ENCODE measurements around the gene KRT40. TPM values are rescaled to one million over a fixed set of nuclear protein-coding genes. Genes with fewer than 3 reads are reported as not detected.

KRT40 gene
- total and polyA plus RNA-seq, 2 experiments from 2014 or later, result not detected

GRCh38 chr17:41003926-41004325 is 19.8 kb upstream of the KRT40 start (continued):
- no peak for TF ChIP-seq ZNF462 (CRISPR knock-in tag; IDR thresholded peaks at IDR 0.05)
- no peak for TF ChIP-seq ZNF114 (CRISPR knock-in tag; IDR thresholded peaks at IDR 0.05)
- no peak for TF ChIP-seq STAT1 (IDR thresholded peaks at IDR 0.05; ENCODE audit: unreplicated experiment)
- no peak for TF ChIP-seq ZNF331 (CRISPR knock-in tag; IDR thresholded peaks at IDR 0.05; ENCODE audit: low read depth)
- TF ChIP-seq, protein P1, sequence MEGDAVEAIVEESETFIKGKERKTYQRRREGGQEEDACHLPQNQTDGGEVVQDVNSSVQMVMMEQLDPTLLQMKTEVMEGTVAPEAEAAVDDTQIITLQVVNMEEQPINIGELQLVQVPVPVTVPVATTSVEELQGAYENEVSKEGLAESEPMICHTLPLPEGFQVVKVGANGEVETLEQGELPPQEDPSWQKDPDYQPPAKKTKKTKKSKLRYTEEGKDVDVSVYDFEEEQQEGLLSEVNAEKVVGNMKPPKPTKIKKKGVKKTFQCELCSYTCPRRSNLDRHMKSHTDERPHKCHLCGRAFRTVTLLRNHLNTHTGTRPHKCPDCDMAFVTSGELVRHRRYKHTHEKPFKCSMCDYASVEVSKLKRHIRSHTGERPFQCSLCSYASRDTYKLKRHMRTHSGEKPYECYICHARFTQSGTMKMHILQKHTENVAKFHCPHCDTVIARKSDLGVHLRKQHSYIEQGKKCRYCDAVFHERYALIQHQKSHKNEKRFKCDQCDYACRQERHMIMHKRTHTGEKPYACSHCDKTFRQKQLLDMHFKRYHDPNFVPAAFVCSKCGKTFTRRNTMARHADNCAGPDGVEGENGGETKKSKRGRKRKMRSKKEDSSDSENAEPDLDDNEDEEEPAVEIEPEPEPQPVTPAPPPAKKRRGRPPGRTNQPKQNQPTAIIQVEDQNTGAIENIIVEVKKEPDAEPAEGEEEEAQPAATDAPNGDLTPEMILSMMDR (conservative IDR thresholded peaks at IDR 0.05; ENCODE audit: low read depth in 2 of 2), result no peak
- no peak for TF ChIP-seq NANOG (IDR thresholded peaks at IDR 0.05; ENCODE audit: borderline replicate concordance)
- TF ChIP-seq EZH2phosphoT487 (IDR thresholded peaks at IDR 0.05; ENCODE audit: unreplicated experiment), result no peak

- Histone ChIP-seq H3K4me2 (no peak overlapping the region), H3K4me3 (no peak overlapping the region), H3F3A (replicated peaks; ENCODE audit: low read depth) (no peaks in the 10 kb centered on the region), H3K27me3 (ENCODE audit: insufficient read depth) (no peaks in the 10 kb centered on the region), H3K4me1 (ENCODE audit: insufficient read depth) (no peaks in the 10 kb centered on the region), H3K36me3 (ENCODE audit: insufficient read depth) (no peaks in the 10 kb centered on the region), H4K20me1 (replicated peaks; ENCODE audit: insufficient read depth) (no peaks in the 10 kb centered on the region), H3K9me2 (ENCODE audit: insufficient read depth) (no peaks in the 10 kb centered on the region), H2AFZ (no peak overlapping the region), H3K27ac (ENCODE audit: low read depth) (no peak overlapping the region), H3K79me2 (replicated peaks; ENCODE audit: insufficient read depth) (no peaks in the 10 kb centered on the region)
- Mint-ChIP-seq H3K27ac (no peak overlapping the region), H3K36me3 (ENCODE audit: low read depth) (no peaks in the 10 kb centered on the region), H3K4me3 (no peak overlapping the region), H3K9me3 (no peaks in the 10 kb centered on the region), H3K27me3 (ENCODE audit: insufficient read depth, low read depth, poor library complexity) (no peaks in the 10 kb centered on the region), H3K4me1 (no peaks in the 10 kb centered on the region)
- no peak for ATAC-seq
- DNase-seq (ENCODE audit: low spot score), result no peak
- TF ChIP-seq EZH2phosphoT487 (IDR thresholded peaks at IDR 0.05; ENCODE audit: unreplicated experiment) (no peak), ETS1 (IDR thresholded peaks at IDR 0.05) (no peak), REST (IDR thresholded peaks at IDR 0.05; ENCODE audit: unreplicated experiment) (no peak), NANOG (IDR thresholded peaks at IDR 0.05; ENCODE audit: borderline replicate concordance) (no peak), CREB1 (CRISPR knock-in tag; IDR thresholded peaks at IDR 0.05; ENCODE audit: low read depth) (no peak), ZNF331 (CRISPR knock-in tag; IDR thresholded peaks at IDR 0.05; ENCODE audit: low read depth) (no peak), STAT1 (IDR thresholded peaks at IDR 0.05; ENCODE audit: unreplicated experiment) (no peak)
Observed at GRCh38 chr17:41002814-41003213, 18.7 kb upstream of the KRT40 start.

Data from GM23338 (cell line).